Esophagus mucosa (tissue), 1 donor: ENCODE results near the gene C22orf42. TPM values are rescaled to one million over a fixed set of nuclear protein-coding genes. Genes with fewer than 3 reads are reported as not detected.
A peak's percentile ranks its signal among the peaks of the same experiment; 100 is the strongest.
"Not testable (repeated sequence)": the region's sequence is repeated elsewhere in the genome, so short reads cannot be mapped to it uniquely, and the experiment has no call there.

ENCODE experiments used
- ATAC-seq: fragments of 200-7000 bp; cut with Tn5 transposase; one replicate; pipeline ENCODE4 v1.9.1; 2020
- total RNA-seq: library from RNA; stranded (reverse); gene quantifications from one replicate; pipeline ENCODE4 v1.2.4, GENCODE V29; 2023
- donor health status: DM: yes; HTN: yes; CAD: no.

The C22orf42 gene
- total RNA-seq, 1 donor from 2014 or later = not detected

GRCh38 chr22:32183625-32184024 is 24.5 kb upstream of the C22orf42 start:
- ATAC-seq = no peak

GRCh38 chr22:32181043-32181442 is 21.9 kb upstream of the C22orf42 start:
- no peak for ATAC-seq

DNA sequence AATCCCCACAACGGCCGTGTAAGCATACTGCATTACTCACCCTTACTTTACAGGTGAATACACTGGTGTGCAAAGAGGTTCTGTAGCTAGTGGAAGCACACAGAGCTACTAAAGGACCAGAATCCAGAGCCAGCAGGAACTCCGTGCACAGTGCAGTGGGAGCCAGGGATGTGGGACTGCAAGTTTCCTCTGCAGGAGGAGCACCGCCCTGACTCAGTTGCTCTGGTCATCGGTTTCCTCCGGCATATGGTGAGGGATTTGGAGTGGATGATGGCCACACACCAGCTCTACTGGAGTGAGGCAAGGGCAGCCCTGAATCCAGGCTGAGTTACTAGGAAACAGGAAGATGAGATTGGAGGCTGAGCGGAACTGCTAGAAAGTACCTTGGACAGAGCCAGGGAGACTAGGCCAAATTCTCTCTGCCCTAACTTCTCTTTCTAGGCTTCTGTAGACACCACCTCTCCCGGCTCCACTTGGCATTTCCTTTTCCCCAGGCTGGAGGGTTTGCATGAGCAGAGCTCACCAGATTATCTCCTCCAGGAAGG is 18.2 kb upstream of the C22orf42 start:
- ATAC-seq = no peak

GRCh38 chr22:32175683-32176644 is 16.9 kb upstream of the C22orf42 start:
- ATAC-seq = peak; percentile 10

DNA sequence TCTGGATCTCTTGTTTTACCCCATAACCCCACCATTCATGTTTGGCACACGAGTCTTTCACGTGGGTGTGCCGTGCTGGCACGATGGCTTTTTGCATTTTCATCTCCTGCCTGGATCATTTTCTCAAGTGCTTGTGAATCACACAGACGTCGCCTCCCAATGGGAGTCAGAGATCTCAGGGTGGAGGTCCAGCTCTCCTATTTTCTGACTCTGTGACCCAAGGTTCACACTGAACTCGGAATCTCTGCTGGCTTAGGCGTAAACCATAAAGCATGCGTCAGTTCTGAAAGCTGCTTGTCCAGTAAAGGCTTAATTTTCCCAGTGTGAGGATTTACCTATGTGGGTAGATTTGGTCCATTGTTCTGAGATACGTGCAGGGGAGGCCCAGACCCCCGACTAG is 16.0 kb upstream of the C22orf42 start:
- no peak for ATAC-seq

DNA sequence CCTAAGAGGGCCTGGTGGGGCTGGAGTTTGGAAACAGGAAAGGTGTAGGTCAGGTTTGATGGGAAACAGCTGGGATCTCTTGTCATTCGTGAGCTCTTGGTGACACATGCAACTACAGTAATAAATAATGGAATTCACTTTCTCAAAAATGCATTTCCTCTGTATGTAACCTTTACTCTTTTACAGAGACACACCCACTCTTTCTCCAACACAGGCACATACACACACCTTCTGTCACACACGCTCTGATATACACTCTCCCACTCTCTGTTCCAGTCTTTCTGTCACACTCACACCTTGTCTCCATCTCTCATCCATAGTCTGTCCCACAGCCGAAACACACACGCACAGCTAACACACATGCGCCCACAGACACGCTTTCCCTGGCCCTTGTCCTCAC is 6.6 kb upstream of the C22orf42 start:
- ATAC-seq = no peak

- ATAC-seq = no peak
Observed at GRCh38 chr22:32164075-32164860, 5.2 kb upstream of the C22orf42 start.

DNA sequence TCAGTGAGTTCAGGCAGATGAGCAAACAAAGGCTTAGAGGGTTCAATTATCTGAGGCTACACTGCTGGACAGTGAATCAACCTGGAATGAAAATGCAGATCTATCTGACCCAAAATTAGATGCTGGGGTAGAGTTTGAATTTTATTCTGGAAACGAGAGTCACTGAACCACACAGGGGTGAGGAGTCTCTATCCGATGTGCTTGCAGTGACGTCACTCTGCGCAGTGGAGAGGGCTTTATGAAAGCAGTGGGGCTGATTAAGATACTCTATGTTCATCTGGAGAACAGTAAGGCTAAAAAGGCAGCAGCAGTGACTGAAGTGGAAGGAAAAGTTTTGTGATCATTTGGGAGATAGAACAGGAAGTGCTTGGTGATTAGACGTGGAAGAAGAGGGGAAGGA is 1.3 kb upstream of the C22orf42 start:
- not testable (repeated sequence) for ATAC-seq

DNA sequence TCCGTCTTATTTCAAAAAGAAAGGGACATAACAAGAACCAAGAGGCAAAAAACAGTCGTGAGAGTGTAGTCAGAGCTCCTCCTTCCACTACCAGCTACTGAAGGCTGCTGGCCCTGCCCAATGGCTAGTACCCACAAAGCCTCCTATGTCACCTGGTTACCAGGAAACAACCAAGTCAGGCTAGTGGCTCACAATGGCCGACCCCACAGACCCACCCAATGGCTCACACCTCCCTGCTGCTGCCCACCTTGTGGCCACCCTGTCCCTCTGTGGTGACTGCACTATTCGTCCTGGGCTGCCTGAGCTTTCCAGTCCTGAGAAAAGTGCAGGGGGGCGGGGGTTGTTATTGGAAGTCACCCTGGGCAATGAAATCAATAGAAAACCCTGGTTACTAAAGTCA is 1.5 kb downstream of the C22orf42 start:
- not testable (repeated sequence) for ATAC-seq

DNA sequence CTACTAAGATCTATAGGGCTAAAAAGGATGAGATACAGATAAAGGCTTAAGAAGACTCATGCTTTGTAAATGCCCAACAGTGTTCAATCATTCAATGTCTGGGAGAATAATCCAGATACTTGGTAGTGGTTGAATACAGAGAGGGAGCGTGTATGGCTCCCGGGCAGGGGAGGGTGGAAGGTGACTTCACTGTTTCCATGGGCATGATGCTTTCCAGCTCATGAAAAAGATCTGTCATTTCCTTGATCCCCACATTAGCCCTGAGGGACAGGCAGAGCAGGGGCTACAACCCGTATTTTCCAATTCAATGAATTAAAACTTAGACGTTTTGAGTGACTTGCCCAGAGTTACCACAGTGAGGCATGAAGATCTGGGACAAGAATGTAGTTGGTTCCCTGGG is 4.4 kb downstream of the C22orf42 start:
- not testable (repeated sequence) for ATAC-seq

DNA sequence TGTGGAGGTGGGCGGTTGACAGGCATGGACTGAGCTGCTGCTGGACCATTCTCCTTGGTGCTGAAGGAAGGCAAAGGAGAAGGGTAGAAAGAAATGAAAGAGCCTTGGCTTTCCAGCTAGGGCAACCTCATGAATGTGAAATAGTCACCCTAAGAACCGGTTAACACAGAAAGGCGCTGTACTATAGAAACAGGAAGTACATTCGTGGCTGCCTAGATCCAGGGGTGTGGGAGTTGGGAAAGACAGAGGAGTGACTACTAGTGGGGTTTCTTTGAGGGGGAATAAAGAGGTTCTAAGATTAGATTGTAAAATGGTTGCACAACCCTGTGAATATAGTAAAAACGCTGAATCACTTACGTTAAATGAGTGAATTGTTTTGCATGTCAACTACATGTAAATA is 7.5 kb downstream of the C22orf42 start:
- not testable (repeated sequence) for ATAC-seq

- not testable (repeated sequence) for ATAC-seq
Observed at GRCh38 chr22:32150647-32151046, 8.5 kb downstream of the C22orf42 start.

DNA sequence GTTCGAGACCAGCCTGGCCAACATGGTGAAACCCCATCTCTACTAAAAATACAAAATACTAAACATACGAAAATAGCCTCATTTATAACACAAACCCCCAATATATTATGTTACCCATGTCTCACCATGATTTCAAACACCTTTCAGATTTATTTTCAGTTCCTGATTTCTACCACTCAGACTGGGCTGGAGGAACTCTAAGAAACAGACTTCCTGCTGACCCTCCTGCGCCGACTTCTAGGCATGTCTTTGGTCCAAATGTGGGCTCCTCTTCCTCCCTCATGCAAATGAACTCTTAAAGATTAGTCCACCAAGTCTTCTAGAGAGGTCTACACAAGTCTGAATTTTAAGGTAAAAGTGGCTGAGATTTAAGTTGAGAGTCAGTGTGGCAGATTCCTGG is 10.7 kb downstream of the C22orf42 start:
- ATAC-seq = not testable (repeated sequence)

GRCh38 chr22:32147128-32147527 is 12.0 kb downstream of the C22orf42 start:
- not testable (repeated sequence) for ATAC-seq

DNA sequence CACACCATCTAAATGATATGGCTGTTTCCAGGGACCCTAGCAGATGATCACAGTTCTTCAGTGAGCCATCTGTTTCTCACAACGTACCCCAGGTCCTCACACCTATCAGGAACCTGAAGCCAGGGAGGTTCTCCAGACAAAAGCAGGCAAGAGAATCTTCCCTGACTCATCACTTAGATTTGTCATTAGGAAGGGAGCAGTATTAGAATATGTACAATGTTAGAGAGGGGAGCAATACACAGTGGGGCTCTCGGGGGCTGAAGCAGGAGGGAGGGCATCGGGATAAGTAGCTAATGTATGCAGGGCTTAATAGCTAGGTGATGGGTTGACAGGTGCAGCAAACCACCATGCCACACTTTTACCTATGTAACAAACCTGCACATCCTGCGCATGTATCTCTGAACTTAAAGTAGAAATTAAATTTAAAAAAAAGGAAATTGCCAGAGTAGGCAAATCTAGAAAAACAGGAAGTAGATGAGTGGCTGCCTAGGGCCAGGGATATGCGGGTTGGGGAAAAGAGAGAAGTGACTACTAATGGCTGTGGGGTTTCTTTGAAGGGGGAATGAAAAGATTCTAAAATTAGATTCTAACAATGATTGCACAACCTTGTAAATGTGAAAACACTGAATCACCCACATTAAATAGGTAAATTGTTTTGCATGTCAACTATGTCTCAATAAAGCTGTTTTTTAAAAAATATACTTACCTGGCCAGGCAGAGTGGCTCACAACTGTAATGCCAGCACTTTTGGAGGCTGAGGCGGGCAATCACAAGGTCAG is 14.4 kb downstream of the C22orf42 start:
- peak; percentile 23 for ATAC-seq

DNA sequence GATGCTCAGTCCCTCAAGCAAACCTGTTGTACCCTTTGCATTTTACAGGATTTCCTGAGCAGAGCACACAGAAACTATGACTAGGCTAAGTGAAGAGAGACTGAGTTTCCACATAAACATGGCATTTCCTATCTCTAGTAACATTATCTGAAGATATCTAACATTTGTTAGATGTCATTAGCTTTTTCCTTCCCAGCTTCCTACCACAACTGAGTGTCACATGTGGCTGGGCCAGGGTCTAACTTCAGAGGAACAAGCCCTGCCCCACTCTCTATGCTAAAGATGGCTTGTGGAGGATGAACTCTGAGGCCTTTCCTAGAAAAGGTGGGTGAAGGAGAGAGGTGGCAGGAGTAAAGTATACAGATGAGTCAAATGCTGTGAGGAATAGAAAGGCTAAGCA is 16.5 kb downstream of the C22orf42 start:
- no peak for ATAC-seq

GRCh38 chr22:32140688-32141087 is 18.4 kb downstream of the C22orf42 start:
- ATAC-seq = peak; percentile 54

DNA sequence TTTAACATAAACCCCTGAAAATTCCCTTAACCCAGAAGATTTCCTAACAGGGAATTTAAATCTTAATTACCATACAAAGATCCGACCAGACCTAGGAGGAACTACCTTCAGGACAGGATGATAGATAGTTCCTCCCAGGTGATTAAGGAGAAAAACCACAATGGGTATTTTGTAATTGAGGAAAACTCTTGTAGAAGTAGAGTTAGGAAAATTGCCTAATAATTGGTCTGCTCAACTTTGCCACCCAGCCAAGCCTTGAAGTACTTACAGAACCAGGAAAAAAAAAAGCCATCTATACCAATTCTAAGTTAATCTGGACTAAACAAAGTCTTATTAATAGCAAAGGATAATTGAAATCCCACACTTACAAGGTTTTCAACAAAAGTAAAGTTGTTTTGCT is 20.5 kb downstream of the C22orf42 start:
- not testable (repeated sequence) for ATAC-seq

- not testable (repeated sequence) for ATAC-seq
Observed at GRCh38 chr22:32137731-32138324, 21.3 kb downstream of the C22orf42 start.

GRCh38 chr22:32136881-32137280 is 22.2 kb downstream of the C22orf42 start:
- not testable (repeated sequence) for ATAC-seq

DNA sequence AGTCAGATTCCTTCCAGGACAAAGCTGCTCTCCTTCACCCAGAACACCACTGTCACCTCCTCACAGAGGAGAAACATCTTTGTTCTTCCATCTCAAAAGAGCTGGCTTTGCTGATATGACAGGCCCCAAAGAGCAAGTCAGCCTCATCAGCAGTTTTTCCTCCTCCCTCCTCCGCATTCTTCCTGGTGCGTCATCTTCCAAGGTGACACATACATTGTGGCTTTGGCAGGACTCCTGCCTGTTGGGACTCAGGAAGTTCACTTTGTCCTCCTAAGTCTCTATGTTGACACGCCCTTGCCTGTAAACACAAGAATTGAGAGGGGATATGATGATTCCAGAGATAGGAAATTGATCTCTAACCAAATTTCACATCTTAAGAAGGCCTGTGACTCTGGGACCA is 23.1 kb downstream of the C22orf42 start:
- ATAC-seq = peak; percentile 82

DNA sequence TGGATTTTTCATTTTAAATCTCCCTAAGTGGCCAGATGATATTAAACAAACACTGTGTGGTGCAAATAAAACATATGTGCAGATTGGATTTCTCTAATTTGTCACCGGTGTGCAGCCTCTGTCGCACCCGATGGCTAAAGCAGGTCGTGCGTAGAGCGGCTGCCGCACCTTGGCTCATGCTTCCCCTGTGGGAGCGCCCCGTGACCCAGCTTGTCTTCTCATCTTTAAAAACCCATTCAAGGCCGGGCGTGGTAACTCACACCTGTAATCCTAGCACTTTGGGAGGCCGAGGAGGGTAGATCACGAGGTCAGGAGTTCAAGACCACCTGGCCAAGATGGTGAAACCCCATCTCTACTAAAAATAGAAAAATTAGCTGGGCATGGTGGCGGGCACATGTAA is 24.3 kb downstream of the C22orf42 start:
- ATAC-seq = not testable (repeated sequence)
